ENCODE results near the gene FBXO42.

Gene FBXO42

DNA sequence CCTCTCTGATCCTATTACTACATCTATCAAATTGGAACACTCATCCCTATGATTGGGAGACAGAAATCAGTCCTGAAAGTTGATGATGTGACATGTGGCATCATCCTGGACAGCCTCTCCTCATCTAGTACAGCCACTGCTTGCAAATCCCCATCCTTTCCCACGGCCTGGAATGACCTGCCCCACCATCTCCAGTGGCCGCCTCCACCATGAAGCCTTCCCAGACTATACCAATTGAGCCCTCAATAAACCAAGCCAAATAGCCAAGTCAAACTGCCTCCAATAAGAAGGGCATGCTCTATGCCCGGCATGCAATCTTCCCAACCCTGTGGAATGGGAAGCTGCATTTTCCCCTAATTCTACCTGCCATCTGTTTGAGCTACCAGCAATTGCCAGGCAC is 139.3 kb downstream of the FBXO42 start:
- DNase-seq, result no peak
- Mint-ChIP-seq H3K36me3 (no peaks in the 10 kb centered on the region), H3K27me3 (peaks cover 37% of the 10 kb centered on the region), H3K4me3 (no peak overlapping the region), H3K9me3 (no peaks in the 10 kb centered on the region), H3K4me1 (peaks cover 24% of the 10 kb centered on the region), H3K27ac (no peak overlapping the region)
- CTCF ChIA-PET, result interaction anchor here (1.4 kb wide), 1 partner anchor 25 kb away, joined by 4 read pairs; no protein-coding TSS in a partner anchor

DNA sequence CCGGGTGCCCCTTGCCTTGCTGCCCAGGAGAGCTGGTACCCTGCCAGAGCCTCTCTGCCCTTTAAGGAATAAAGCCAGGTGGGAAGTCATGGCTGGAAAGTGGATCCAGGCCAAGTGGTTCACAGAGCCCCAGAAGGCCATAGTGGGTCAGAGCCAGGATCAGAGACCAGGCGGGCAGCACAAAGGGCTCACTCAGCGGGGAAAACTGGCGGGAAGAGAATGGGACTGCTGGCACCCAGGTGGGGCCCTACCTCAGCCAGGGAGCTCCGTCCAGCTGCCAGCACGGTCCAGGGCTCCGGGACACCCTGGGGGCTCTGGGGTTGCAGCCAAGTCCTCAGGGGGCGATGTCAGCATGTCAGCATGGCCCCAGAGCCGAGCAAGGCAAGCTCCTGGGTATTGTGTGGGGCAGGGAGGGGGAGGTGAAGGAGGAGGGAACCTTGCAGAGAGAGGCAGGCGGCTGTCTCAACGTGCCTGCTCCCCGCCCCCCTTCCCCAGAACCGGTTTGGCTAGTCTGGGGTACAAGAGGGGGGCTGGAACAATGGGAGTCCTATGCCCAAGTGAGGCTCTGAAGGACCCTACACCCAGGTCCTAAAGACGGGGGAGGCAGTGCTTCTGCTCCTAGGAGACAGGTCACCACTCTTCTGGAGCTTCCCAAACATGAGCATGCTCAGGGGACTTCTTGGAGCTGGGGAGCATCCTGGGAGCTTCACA is 139.9 kb downstream of the FBXO42 start, which contains the start of gene ARHGEF19:
Gene ARHGEF19 (minus strand): TSS at position 402 of the 711 bp plus-strand sequence. CDS start 3,598 bp downstream, outside the sequence.
- CTCF ChIA-PET, result interaction anchor here (1.4 to 1.9 kb wide), 4 partner anchors 25 to 140 kb away, joined by 3 to 9 read pairs (median 4); partner anchors contain the start of gene FBXO42
- Mint-ChIP-seq H3K27me3 (peaks cover 37% of the 10 kb centered on the region), H3K27ac (no peak within 1 kb of the TSS), H3K4me3 (no peak within 1 kb of the TSS), H3K36me3 (no peaks in the 10 kb centered on the region), H3K4me1 (peaks cover 19% of the 10 kb centered on the region), H3K9me3 (no peaks in the 10 kb centered on the region)
- no peak for DNase-seq

DNA sequence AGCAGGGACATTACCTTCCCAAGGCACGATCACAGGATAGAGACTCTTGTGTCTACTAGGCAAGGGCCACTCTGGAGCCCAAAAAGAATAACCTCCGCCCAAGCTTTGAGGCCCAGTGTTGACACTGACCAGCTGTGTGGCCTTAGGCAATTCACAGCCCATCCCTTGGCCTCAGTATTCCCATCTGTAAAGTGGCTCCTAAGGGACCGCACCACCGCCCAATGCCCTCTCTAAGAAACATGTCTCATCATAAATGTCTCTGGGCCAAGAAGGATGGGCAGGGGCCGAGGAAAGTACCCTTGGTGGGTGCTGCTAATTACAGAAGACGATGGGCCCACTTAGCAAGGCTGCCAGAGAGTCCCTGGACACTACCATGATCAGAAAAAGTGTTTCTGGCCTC is 140.5 kb downstream of the FBXO42 start:
- no peak overlapping the region for H3K4me3 Mint-ChIP-seq
- H3K27ac Mint-ChIP-seq, result no peak overlapping the region
- H3K27me3 Mint-ChIP-seq, result peaks cover 37% of the 10 kb centered on the region
- peaks cover 16% of the 10 kb centered on the region for H3K4me1 Mint-ChIP-seq
- H3K9me3 Mint-ChIP-seq, result no peaks in the 10 kb centered on the region
- DNase-seq, result no peak
- CTCF ChIA-PET, result interaction anchor here (1.4 to 1.9 kb wide), 4 partner anchors 26 to 140 kb away, joined by 3 to 9 read pairs (median 4); partner anchors contain the start of gene FBXO42
- no peaks in the 10 kb centered on the region for H3K36me3 Mint-ChIP-seq

DNA sequence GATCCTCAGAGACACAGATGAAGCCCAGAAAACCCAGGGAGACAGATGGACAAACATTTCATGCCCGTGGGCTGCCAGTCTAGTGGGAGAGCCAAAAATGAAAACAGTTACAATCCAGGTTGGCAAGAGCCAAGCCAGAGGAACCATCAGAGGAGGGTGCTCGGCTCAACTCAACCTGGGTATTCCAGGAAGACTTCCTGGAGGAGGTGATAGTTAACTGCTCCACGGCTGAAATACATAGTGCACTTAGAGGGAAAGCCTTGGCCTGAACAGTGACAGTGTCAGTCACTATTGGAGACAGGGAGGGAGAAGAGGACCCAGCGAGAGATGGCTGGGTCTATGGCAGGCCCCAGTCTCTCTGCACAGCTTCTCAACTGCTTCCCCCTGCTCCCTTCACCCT is 141.7 kb downstream of the FBXO42 start:
- Mint-ChIP-seq H3K36me3 (no peaks in the 10 kb centered on the region), H3K4me1 (peaks cover 11% of the 10 kb centered on the region), H3K4me3 (no peak overlapping the region), H3K27ac (no peak overlapping the region), H3K27me3 (peaks cover 26% of the 10 kb centered on the region), H3K9me3 (no peaks in the 10 kb centered on the region)
- no peak for DNase-seq
- CTCF ChIA-PET, result interaction anchor here (1.5 to 1.9 kb wide), 2 partner anchors 34 to 142 kb away, joined by 3 to 9 read pairs; partner anchors contain the start of gene FBXO42

DNA sequence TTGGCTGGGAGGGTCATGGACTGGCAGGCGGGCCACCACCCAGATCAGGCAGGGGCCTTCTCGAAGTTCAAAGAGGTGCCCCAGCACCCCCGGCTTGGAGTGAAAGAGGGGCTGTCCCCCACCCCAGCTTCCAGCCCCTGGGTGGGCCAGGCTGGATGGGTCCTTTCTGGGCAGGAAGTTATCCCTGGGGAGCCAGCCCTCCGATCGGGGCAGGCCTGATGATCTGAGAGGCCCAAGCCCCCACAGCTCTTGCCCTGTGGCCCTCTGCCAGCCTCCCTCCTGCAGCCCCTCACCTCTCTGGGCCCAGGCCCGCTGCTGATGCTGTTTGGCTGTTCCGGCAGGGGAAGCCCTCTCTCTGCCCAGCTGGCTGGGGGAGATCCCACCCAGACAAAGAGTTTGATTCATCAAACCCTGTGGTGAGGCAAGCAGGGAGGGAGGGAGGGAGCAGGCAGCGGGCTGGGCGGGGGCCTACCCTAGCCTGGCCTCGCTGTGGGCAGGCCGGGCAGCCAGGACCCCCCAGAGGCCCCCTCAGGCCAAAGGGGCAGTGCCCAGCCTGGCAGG is 142.4 kb downstream of the FBXO42 start:
- Mint-ChIP-seq H3K4me1 (peaks cover 15% of the 10 kb centered on the region), H3K27me3 (peaks cover 24% of the 10 kb centered on the region), H3K27ac (no peak overlapping the region), H3K36me3 (peaks cover under 1% of the 10 kb centered on the region), H3K4me3 (no peak overlapping the region), H3K9me3 (no peaks in the 10 kb centered on the region)
- DNase-seq, result no peak
- CTCF ChIA-PET, result no interaction called here

DNA sequence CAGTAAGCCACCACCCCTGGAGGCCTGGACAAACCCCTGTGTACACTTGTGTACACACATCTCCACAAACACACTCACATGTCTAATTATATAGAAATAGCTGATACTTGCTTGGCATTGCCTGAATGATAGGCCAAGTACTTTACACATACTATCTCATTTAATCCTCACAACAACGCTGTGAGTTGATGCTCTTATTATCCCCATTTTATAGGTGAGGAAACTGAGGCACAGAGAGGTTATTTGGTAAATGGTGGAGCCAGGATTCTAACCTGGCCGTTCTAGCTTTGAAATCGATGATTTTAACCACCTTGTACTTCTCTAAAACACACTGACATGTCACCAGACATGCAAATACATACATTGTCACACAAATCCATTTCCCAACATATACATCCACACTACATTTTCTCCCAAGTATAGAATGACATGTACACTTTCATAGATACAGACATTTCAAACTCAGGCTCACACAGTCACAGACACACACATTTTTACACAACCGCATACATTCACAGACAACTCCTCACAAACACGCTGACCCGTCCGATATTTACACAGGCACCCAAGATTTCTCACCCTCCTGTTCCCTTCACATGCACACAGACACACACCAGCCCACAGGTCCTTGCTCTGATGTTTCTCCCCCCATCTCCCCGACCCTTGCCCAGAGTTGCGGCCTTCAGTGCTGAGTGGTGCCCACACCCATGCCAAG is 143.0 kb downstream of the FBXO42 start:
- Mint-ChIP-seq H3K9me3 (no peaks in the 10 kb centered on the region), H3K4me3 (peak overlapping the region; percentile 29), H3K27me3 (peaks cover 20% of the 10 kb centered on the region), H3K4me1 (peaks cover 19% of the 10 kb centered on the region), H3K36me3 (peaks cover 2% of the 10 kb centered on the region), H3K27ac (no peak overlapping the region)
- CTCF ChIA-PET, result no interaction called here
- no peak for DNase-seq

DNA sequence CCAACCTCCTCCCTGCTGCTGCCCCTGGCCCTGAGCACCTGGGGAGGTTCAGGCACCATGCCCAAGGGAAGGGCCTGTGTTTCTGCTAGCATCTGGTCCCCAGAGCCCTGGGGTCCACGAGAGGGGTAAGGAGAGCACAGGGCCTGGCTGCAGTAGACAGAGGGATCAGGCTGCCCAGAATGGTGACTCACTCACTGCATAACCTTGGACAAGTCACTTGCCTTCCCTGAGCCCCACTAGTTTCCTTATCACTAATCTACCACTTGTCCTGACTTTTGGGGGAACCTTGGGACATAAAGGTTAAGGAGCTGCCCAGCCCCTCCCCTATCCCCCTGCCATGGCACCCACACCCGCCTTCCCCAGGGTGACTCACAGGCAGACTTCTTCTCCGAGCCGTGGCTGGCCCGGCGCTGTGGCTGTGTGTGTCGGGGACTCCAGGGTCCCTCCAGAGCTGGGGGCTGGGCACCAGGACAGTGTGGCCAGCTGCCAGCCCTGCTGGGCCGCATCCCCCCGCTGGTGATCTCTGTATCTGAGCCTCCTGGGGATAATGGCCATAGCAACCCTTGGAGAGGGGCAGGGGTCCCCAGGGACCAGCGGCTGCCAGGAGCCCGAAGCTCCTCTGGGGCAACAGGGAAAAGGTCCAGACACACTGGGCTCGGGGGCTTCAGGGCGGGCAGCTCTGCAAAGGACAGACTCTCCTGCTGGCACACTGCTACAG is 143.9 kb downstream of the FBXO42 start:
- Mint-ChIP-seq H3K4me1 (peaks cover 19% of the 10 kb centered on the region), H3K27me3 (peaks cover 20% of the 10 kb centered on the region), H3K4me3 (no peak overlapping the region), H3K27ac (peak overlapping the region; percentile 40), H3K9me3 (no peaks in the 10 kb centered on the region), H3K36me3 (peaks cover 2% of the 10 kb centered on the region)
- DNase-seq, result no peak
- CTCF ChIA-PET, result interaction anchor here (0.6 to 0.9 kb wide), 2 partner anchors 9 to 53 kb away, joined by 3 read pairs; partner anchors contain the start of gene EPHA2

DNA sequence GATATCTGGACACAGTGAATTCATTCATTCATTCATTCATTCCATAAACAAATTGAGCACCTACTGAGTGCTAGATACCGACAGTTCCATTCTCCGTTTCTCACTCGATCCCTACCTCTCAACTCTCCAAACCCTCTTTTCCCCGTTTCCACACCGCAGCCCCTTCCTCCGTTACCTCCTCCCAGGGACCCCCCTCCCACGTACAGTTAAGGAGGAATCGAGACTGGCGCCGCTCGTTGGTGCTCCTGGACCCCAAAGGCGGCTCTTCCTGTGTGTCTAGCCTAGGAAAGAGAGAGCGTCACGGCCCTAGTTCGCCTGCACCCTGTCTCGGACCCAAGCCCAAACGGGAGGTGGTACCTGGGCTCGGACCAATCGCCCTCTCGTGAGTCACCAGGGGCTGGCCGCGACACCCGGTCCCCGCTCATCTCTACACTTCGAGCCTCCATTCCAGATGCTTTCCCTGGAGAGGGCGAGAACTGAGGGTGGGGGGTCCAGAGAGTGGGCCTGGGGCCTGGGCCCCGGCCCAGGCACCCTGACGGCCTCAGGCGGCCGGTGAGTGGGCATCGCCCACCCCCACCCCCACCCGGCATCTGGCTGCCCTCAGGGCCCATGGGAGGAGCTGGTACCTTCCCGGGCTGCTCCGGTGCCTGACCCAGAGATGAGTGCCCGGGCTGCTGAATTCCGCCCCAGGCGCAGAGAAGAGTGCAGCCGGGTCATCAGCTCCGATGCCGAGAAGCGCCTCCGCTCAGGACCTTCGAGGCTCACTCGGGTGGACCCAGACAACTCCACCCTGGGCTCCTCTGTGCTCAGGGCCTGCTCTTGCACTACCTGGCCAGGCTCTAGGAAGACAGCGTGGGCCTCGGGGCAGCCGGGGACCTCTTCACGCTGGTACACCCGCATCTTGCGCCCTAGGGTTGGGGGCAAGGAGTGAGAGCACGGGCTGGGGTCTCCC is 144.7 kb downstream of the FBXO42 start:
- peak; percentile 44 for DNase-seq
- H3K9me3 Mint-ChIP-seq, result no peaks in the 10 kb centered on the region
- H3K4me1 Mint-ChIP-seq, result peaks cover 19% of the 10 kb centered on the region
- H3K27ac Mint-ChIP-seq, result peak overlapping the region; percentile 99
- peaks cover 15% of the 10 kb centered on the region for H3K27me3 Mint-ChIP-seq
- peak overlapping the region; percentile 86 for H3K4me3 Mint-ChIP-seq
- CTCF ChIA-PET, result interaction anchor here (0.6 to 1.5 kb wide), 4 partner anchors 10 to 52 kb away, joined by 3 to 6 read pairs (median 3); partner anchors contain the start of gene EPHA2
- H3K36me3 Mint-ChIP-seq, result peaks cover 5% of the 10 kb centered on the region

DNA sequence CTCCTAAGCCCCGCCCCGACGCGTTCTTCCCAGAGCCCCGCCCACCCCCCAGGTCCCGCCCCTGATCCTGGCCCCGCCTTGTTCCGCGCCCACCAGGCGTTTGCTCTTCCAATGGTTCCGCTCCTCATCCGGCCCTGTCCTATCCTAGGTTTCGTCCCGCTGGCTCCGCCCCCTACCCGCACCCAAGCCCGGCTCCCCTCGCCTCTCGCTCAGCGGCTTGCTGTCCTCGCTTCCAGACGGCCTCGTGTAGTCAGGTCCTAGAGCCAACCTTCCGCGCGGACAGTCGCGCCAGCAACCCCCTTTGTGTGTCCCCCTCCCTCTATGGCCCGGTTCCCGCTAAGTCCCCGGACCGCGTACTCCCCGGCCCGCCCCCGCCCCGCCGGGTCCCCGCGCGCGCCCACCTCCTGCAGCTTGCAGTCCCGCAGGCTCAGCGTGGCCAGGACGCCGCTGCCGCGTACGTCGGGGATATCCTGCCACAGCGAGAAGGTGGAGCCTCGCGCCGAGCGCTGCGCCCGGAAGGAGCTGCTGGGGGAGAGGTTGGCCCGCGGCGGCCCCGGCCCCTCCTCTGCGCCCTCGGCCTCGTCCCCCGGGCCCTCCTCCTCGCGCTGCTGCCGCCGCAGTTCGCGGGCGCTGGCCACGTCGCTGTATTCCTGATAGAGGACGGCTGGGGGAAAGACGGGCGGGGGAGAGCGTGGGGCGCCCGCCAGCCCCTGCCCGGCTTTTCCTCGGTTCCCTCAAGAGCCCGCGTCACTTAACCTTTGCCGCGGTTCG is 145.5 kb downstream of the FBXO42 start:
- CTCF ChIA-PET, result interaction anchor here (1.3 to 1.5 kb wide), 3 partner anchors 37 to 157 kb away, joined by 3 to 6 read pairs (median 4); no protein-coding TSS in a partner anchor
- peaks cover 19% of the 10 kb centered on the region for H3K4me1 Mint-ChIP-seq
- peak overlapping the region; percentile 99 for H3K27ac Mint-ChIP-seq
- peak; percentile 97 for DNase-seq
- H3K27me3 Mint-ChIP-seq, result peaks cover 6% of the 10 kb centered on the region
- peak overlapping the region; percentile 86 for H3K4me3 Mint-ChIP-seq
- H3K9me3 Mint-ChIP-seq, result no peaks in the 10 kb centered on the region
- H3K36me3 Mint-ChIP-seq, result peaks cover 5% of the 10 kb centered on the region

DNA sequence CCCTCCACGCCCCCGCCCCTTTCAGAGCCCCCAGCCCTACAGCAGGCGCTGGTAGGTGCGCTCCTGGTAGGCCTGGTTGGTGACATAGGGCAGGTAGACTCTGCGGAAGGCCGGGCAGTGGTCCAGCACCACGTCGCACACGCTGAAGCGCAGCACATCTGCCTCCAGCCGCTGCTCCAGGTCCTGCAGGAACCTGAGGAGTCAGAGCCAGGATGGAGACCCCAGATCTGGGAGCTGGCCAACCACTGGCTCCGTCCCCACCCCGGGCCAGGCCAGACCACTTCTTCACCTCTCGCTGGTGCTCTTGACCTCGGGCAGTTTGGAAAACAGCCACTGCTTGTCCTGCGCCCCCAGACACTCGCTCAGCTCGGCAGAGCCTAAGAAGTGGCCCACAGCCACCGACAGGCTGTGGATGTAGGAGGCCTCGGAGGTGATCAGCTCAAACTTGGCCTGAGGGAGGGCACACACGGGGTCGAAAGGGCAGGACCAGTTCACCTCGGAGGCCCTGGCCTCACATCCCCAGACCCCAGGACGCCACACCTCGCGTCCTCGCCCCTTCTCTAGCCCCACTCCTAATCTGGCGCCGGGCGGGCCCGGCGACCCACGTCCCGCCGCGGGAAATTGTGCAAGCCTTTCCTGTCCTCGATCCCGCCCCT is 146.3 kb downstream of the FBXO42 start:
- no peaks in the 10 kb centered on the region for H3K27me3 Mint-ChIP-seq
- peak overlapping the region; percentile 86 for H3K4me3 Mint-ChIP-seq
- DNase-seq, result no peak
- peaks cover 5% of the 10 kb centered on the region for H3K36me3 Mint-ChIP-seq
- CTCF ChIA-PET, result interaction anchor here (1.3 to 1.5 kb wide), 4 partner anchors 12 to 158 kb away, joined by 3 to 6 read pairs (median 5); no protein-coding TSS in a partner anchor
- H3K4me1 Mint-ChIP-seq, result peaks cover 19% of the 10 kb centered on the region
- H3K27ac Mint-ChIP-seq, result peak overlapping the region; percentile 99
- H3K9me3 Mint-ChIP-seq, result no peaks in the 10 kb centered on the region

DNA sequence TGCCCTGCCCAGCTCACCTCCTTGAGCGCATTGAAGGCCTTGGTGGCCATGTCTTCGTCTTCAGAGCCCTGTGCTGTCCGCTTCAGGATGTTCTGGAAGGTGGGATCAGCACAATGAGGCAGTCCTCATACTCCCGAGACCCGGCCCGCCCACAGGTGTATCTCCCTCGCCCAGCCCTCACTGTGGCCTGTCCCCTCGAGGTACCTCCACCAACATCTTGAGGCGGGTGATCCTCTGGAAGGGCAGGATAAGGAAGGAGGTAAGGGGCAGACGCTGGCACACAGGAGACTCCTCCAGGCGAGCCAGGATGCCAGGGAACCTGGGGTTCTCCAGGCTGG is 147.0 kb downstream of the FBXO42 start:
- H3K4me3 Mint-ChIP-seq, result no peak overlapping the region
- no peak overlapping the region for H3K27ac Mint-ChIP-seq

More for the DNA sequence above, 147.0 kb downstream of the FBXO42 start:
- Mint-ChIP-seq H3K27me3 (no peaks in the 10 kb centered on the region), H3K36me3 (peaks cover 5% of the 10 kb centered on the region), H3K4me1 (peaks cover 19% of the 10 kb centered on the region), H3K9me3 (no peaks in the 10 kb centered on the region)
- no peak for DNase-seq
- CTCF ChIA-PET, result interaction anchor here (0.6 to 7.5 kb wide), 9 partner anchors 12 to 160 kb away, joined by 3 to 53 read pairs (median 4); partner anchors contain the start of gene CPLANE2
